Esophagus (tissue), 2 donors: ENCODE results near the gene ACOT11. TPM values are rescaled to one million over a fixed set of nuclear protein-coding genes. Genes with fewer than 3 reads are reported as not detected.

ENCODE experiments used
- H3K27ac ChIP-seq, 2 donors: one replicate each; pipeline ENCODE4 v1.5.1; 2013; ENCODE audit warnings: low read depth in 2 of 2, mild to moderate bottlenecking in 2 of 2, inconsistent platforms in 1 of 2, low read length in 1 of 2, moderate library complexity in 1 of 2
- H3K27me3 ChIP-seq, 2 donors: one replicate each; pipeline ENCODE4 v1.6.1; 2013; ENCODE audit warnings: low read length in 2 of 2, control low read depth in 1 of 2, mild to moderate bottlenecking in 1 of 2; ENCODE audit not compliant: insufficient read depth in 2 of 2, control insufficient read depth in 1 of 2
- H3K36me3 ChIP-seq, 2 donors: one replicate each; pipeline ENCODE4 v1.6.1; 2013; ENCODE audit warnings: low read length in 1 of 2; ENCODE audit not compliant: control insufficient read depth in 2 of 2, insufficient read depth in 2 of 2
- H3K4me1 ChIP-seq, 2 donors: one replicate each; pipeline ENCODE4 v1.6.1; 2013; ENCODE audit warnings: low read length in 1 of 2; ENCODE audit not compliant: control insufficient read depth in 2 of 2, insufficient read depth in 2 of 2
- H3K4me3 ChIP-seq, 2 donors: one replicate each; pipeline ENCODE4 v1.5.1; 2013; ENCODE audit warnings: low read length in 2 of 2, mild to moderate bottlenecking in 2 of 2, low read depth in 1 of 2, moderate library complexity in 1 of 2
- H3K9me3 ChIP-seq, 2 donors: one replicate each; pipeline ENCODE4 v1.6.1; 2013; ENCODE audit warnings: mild to moderate bottlenecking in 2 of 2, low read depth in 1 of 2, low read length in 1 of 2, moderate library complexity in 1 of 2; ENCODE audit not compliant: control insufficient read depth in 2 of 2, insufficient read depth in 1 of 2
- WGBS, 2 donors: extraction: QIAGEN DNeasy Blood & Tissue Kit; methylation state at CpG; one replicate each; pipeline ENCODE4 v1.1.7; 2013; 5-methylcytosine and 5-hydroxymethylcytosine counted together
- polyA plus RNA-seq, 2 donors: library from polyadenylated mRNA; stranded (reverse); fragments of 200-250 nt; gene quantifications; one replicate each; pipeline ENCODE4 v1.2.3, GENCODE V29; 2013
- donor health status: healthy with polysubstance abuse.
- donor health status: Bipolar disorder and iron deficiency.

ACOT11 gene
- polyA plus RNA-seq, 2 donors = 10.5 to 13.0 TPM

GRCh38 chr1:54571326-54571725, 23.3 kb downstream of the ACOT11 start:
- no peaks in the 10 kb centered on the region for H3K36me3 ChIP-seq
- peaks cover 5 to 14% of the 10 kb centered on the region in 2 donors for H3K4me1 ChIP-seq
- no peak overlapping the region for H3K4me3 ChIP-seq
- peak overlapping the region; percentile 77 to 84 for H3K27ac ChIP-seq
- no peaks in the 10 kb centered on the region for H3K9me3 ChIP-seq
- WGBS, 2 donors = 55 to 60% methylated on average over 3 of the region's 3 CpGs
- no peaks in the 10 kb centered on the region for H3K27me3 ChIP-seq

GRCh38 chr1:54571803-54572541, 23.9 kb downstream of the ACOT11 start:
- H3K36me3 ChIP-seq = no peaks in the 10 kb centered on the region
- peaks cover 5 to 14% of the 10 kb centered on the region in 2 donors for H3K4me1 ChIP-seq
- 64 to 69% methylated on average over 7 to 8 of the region's 8 CpGs for WGBS, 2 donors
- no peak overlapping the region for H3K4me3 ChIP-seq
- peak overlapping the region; percentile 77 to 84 for H3K27ac ChIP-seq
- H3K27me3 ChIP-seq = no peaks in the 10 kb centered on the region
- H3K9me3 ChIP-seq = no peaks in the 10 kb centered on the region

GRCh38 chr1:54572542-54572850, 24.5 kb downstream of the ACOT11 start:
- 69 to 75% methylated on average over 3 of the region's 3 CpGs for WGBS, 2 donors
- Histone ChIP-seq H3K27ac (peak overlapping the region in 1 of 2 donors; percentile 84), H3K4me3 (no peak overlapping the region), H3K27me3 (no peaks in the 10 kb centered on the region), H3K36me3 (no peaks in the 10 kb centered on the region), H3K4me1 (peaks cover 5 to 13% of the 10 kb centered on the region in 2 donors), H3K9me3 (no peaks in the 10 kb centered on the region)

- Histone ChIP-seq H3K4me3 (no peak overlapping the region), H3K4me1 (peaks cover 5 to 8% of the 10 kb centered on the region in 2 donors), H3K36me3 (no peaks in the 10 kb centered on the region), H3K9me3 (peaks cover 0 to 2% of the 10 kb centered on the region in 2 donors), H3K27me3 (no peaks in the 10 kb centered on the region), H3K27ac (no peak overlapping the region)
- 88 to 89% methylated on average over 12 of the region's 12 CpGs for WGBS, 2 donors
These were observed 26.2 kb downstream of the ACOT11 start for GRCh38 chr1:54574158-54574778.

- H3K4me3 ChIP-seq = no peak overlapping the region
- H3K9me3 ChIP-seq = peaks cover 0 to 2% of the 10 kb centered on the region in 2 donors
- 95 to 96% methylated on average over 3 of the region's 3 CpGs for WGBS, 2 donors
- H3K27ac ChIP-seq = no peak overlapping the region
- H3K36me3 ChIP-seq = no peaks in the 10 kb centered on the region
- H3K27me3 ChIP-seq = no peaks in the 10 kb centered on the region
- peaks cover 3 to 8% of the 10 kb centered on the region in 2 donors for H3K4me1 ChIP-seq
These were observed 27.1 kb downstream of the ACOT11 start for GRCh38 chr1:54575161-54575560.

- peaks cover 0 to 2% of the 10 kb centered on the region in 2 donors for H3K9me3 ChIP-seq
- H3K27ac ChIP-seq = no peak overlapping the region
- no peaks in the 10 kb centered on the region for H3K36me3 ChIP-seq
- 91 to 92% methylated on average over 8 of the region's 8 CpGs for WGBS, 2 donors
- H3K4me1 ChIP-seq = peaks cover 3 to 10% of the 10 kb centered on the region in 2 donors
- H3K27me3 ChIP-seq = no peaks in the 10 kb centered on the region
- no peak overlapping the region for H3K4me3 ChIP-seq
These were observed 27.7 kb downstream of the ACOT11 start for GRCh38 chr1:54575605-54576290.

GRCh38 chr1:54577612-54578011, 29.6 kb downstream of the ACOT11 start:
- Histone ChIP-seq H3K27ac (peak overlapping the region in 1 of 2 donors; percentile 68), H3K27me3 (no peaks in the 10 kb centered on the region), H3K9me3 (peaks cover 0 to 2% of the 10 kb centered on the region in 2 donors), H3K36me3 (no peaks in the 10 kb centered on the region), H3K4me1 (peaks cover 7 to 18% of the 10 kb centered on the region in 2 donors), H3K4me3 (no peak overlapping the region)
- WGBS, 2 donors = 51 to 66% methylated on average over 6 of the region's 6 CpGs

GRCh38 chr1:54579337-54579781, 31.3 kb downstream of the ACOT11 start:
- Histone ChIP-seq H3K27me3 (no peaks in the 10 kb centered on the region), H3K9me3 (peaks cover 0 to 2% of the 10 kb centered on the region in 2 donors), H3K4me3 (no peak overlapping the region), H3K36me3 (peaks cover 0 to 2% of the 10 kb centered on the region in 2 donors), H3K4me1 (peaks cover 7 to 17% of the 10 kb centered on the region in 2 donors), H3K27ac (peak overlapping the region; percentile 10 to 40)
- WGBS, 2 donors = 67% methylated on average over 4 of the region's 4 CpGs

GRCh38 chr1:54580856-54581550, 33.0 kb downstream of the ACOT11 start:
- H3K4me1 ChIP-seq = peaks cover 7 to 17% of the 10 kb centered on the region in 2 donors
- WGBS, 2 donors = 61 to 73% methylated on average over 11 of the region's 11 CpGs

More at GRCh38 chr1:54580856-54581550, 33.0 kb downstream of the ACOT11 start:
- Histone ChIP-seq H3K4me3 (no peak overlapping the region), H3K9me3 (peaks cover 0 to 2% of the 10 kb centered on the region in 2 donors), H3K27me3 (no peaks in the 10 kb centered on the region), H3K36me3 (peaks cover 0 to 12% of the 10 kb centered on the region in 2 donors), H3K27ac (peak overlapping the region; percentile 69 to 91)
